ENCODE measurements around the gene TRPM3. TPM values are rescaled to one million over a fixed set of nuclear protein-coding genes. Genes with fewer than 3 reads are reported as not detected.
A peak's percentile ranks its signal among the peaks of the same experiment; 100 is the strongest.

Gene TRPM3
- total and polyA plus RNA-seq, 2 of the 8 experiments (the other 6 are each of a cell fraction or from before 2014, with no cell fraction given), result 2.4 to 10.9 TPM

- H3K27ac ChIP-seq (ENCODE audit: low read depth, low read length), result no peak overlapping the region
- ChIA-PET POLR2A (ENCODE audit: partially characterized antibody) (interaction anchor here (0.6 to 1.8 kb wide), 4 partner anchors 49 to 196 kb away, joined by 3 to 7 read pairs (median 4); no protein-coding TSS in a partner anchor), CTCF (ENCODE audit: partially characterized antibody) (interaction anchor here (0.5 to 2.1 kb wide), 56 partner anchors 9 to 632 kb away, joined by 3 to 15 read pairs (median 4); partner anchors contain the start of gene KLF9)
- H3K79me2 ChIP-seq (ENCODE audit: control insufficient read depth in 1 of 2, insufficient read depth in 2 of 2, low read length in 2 of 2), result no peaks in the 10 kb centered on the region
- TF ChIP-seq YY1 (IDR thresholded peaks at IDR 0.05; ENCODE audit: low read depth, low read length) (0 out of 2 replicates have a peak, but pooled peaks have one; percentile 44), BRCA1 (IDR thresholded peaks at IDR 0.05; ENCODE audit: low read depth, low read length) (0 out of 2 replicates have a peak, but pooled peaks have one; percentile 30), JUND (IDR thresholded peaks at IDR 0.05; ENCODE audit: low read length) (0 out of 2 replicates have a peak, but pooled peaks have one; percentile 29), RAD21 (IDR thresholded peaks at IDR 0.05 in 1 of 2, conservative IDR thresholded peaks at IDR 0.05 in 1 of 2; ENCODE audit: low read depth in 2 of 2, low read length in 2 of 2) (peak; percentile 98 to 99), CBX8 (IDR thresholded peaks at IDR 0.05; ENCODE audit: borderline replicate concordance, low read depth, low read length) (no peak), RXRA (IDR thresholded peaks at IDR 0.05; ENCODE audit: insufficient read depth, low read depth, low read length) (no peak), CEBPB (IDR thresholded peaks at IDR 0.05; ENCODE audit: low read depth, low read length) (peak; percentile 55; the same call in 1 of the 2 replicates)
- TF ChIP-seq, protein P1, sequence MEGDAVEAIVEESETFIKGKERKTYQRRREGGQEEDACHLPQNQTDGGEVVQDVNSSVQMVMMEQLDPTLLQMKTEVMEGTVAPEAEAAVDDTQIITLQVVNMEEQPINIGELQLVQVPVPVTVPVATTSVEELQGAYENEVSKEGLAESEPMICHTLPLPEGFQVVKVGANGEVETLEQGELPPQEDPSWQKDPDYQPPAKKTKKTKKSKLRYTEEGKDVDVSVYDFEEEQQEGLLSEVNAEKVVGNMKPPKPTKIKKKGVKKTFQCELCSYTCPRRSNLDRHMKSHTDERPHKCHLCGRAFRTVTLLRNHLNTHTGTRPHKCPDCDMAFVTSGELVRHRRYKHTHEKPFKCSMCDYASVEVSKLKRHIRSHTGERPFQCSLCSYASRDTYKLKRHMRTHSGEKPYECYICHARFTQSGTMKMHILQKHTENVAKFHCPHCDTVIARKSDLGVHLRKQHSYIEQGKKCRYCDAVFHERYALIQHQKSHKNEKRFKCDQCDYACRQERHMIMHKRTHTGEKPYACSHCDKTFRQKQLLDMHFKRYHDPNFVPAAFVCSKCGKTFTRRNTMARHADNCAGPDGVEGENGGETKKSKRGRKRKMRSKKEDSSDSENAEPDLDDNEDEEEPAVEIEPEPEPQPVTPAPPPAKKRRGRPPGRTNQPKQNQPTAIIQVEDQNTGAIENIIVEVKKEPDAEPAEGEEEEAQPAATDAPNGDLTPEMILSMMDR (IDR thresholded peaks at IDR 0.05; ENCODE audit: control extremely low read depth in 1 of 3, insufficient read depth in 1 of 3, low read depth in 1 of 3, low read length in 3 of 3), result peak in 2 of 3 experiments; percentile 81 to 83; a peak in 3 of 4 replicates
- no peaks in the 10 kb centered on the region for H3K27me3 ChIP-seq (replicated peaks in 1 of 4; ENCODE audit: control insufficient read depth in 3 of 4, extremely low read depth in 1 of 4, insufficient read depth in 3 of 4, low read length in 3 of 4)
- H3K4ac ChIP-seq (replicated peaks; ENCODE audit: insufficient read length, low read depth, low read length), result no peak overlapping the region
- H2BK5ac ChIP-seq (ENCODE audit: low read depth, low read length), result no peak overlapping the region
- H3K23ac ChIP-seq (ENCODE audit: insufficient read length), result no peak overlapping the region
- no peaks in the 10 kb centered on the region for H3K9me3 ChIP-seq (ENCODE audit: insufficient read depth in 2 of 2, low read depth in 1 of 2, low read length in 1 of 2)
- no peaks in the 10 kb centered on the region for H3K79me1 ChIP-seq (ENCODE audit: low read depth, low read length)
- no peak overlapping the region for H4K91ac ChIP-seq (replicated peaks; ENCODE audit: insufficient read length, low read length)
- H2BK12ac ChIP-seq (ENCODE audit: low read depth, low read length), result no peak overlapping the region
- no peak overlapping the region for H3K56ac ChIP-seq (replicated peaks; ENCODE audit: insufficient read length, low read depth, low read length)
- H3K18ac ChIP-seq (ENCODE audit: extremely low read depth, low read length), result no peak overlapping the region
- H2BK20ac ChIP-seq (ENCODE audit: low read length), result no peak overlapping the region
- no peak overlapping the region for H3K4me3 ChIP-seq (ENCODE audit: extremely low read depth in 1 of 4, insufficient read depth in 2 of 4, low read depth in 3 of 4, low read length in 4 of 4)
- H2AFZ ChIP-seq (ENCODE audit: low read length), result no peak overlapping the region
- no peak overlapping the region for H4K5ac ChIP-seq (ENCODE audit: insufficient read length, low read depth, low read length)
- H3K4me1 ChIP-seq (replicated peaks in 1 of 4; ENCODE audit: control insufficient read depth in 3 of 4, insufficient read depth in 4 of 4, low read length in 3 of 4), result peaks cover 0 to 9% (median 5%) of the 10 kb centered on the region in 4 experiments; a peak in 5 of 7 replicates
- H3K14ac ChIP-seq (ENCODE audit: insufficient read length), result no peak overlapping the region
- H2BK120ac ChIP-seq (replicated peaks; ENCODE audit: low read depth, low read length), result no peak overlapping the region
- no peak overlapping the region for H4K8ac ChIP-seq (ENCODE audit: extremely low read depth, insufficient read depth, low read length)
- H3K9ac ChIP-seq (replicated peaks in 1 of 4; ENCODE audit: extremely low read depth in 1 of 4, low read depth in 3 of 4, low read length in 3 of 4), result no peak overlapping the region
- FAIRE-seq (peak; percentile 96), DNase-seq (ENCODE audit: low read depth in 1 of 2, low spot score in 2 of 2) (peak; percentile 19 to 58)
- H3K4me2 ChIP-seq (ENCODE audit: insufficient read depth in 1 of 2, low read depth in 2 of 2, low read length in 2 of 2), result no peak overlapping the region
- H2AK5ac ChIP-seq (ENCODE audit: low read depth, low read length), result no peak overlapping the region
- H4K20me1 ChIP-seq (replicated peaks in 1 of 2; ENCODE audit: control insufficient read depth in 1 of 2, insufficient read depth in 2 of 2, low read length in 2 of 2), result no peaks in the 10 kb centered on the region
- WGBS, 2 experiments (ENCODE audit: extremely low coverage in 1 of 2, insufficient coverage in 1 of 2, insufficient read length in 1 of 2, insufficient replicate concordance in 2 of 2, low coverage in 1 of 2, low lambda C conversion rate in 2 of 2, missing lambda C conversion rate in 1 of 2), result 56% methylated on average over 5 of the region's 5 CpGs; no CpG with 5 or more reads in 1 of the 2 experiments
- no peaks in the 10 kb centered on the region; the same call in 1 of the 2 replicates for H3K23me2 ChIP-seq (ENCODE audit: low read depth, low read length)
- no peak overlapping the region; the same call in 1 of the 2 replicates for H2BK15ac ChIP-seq (ENCODE audit: low read length)
- no peaks in the 10 kb centered on the region for H3K36me3 ChIP-seq (ENCODE audit: control insufficient read depth in 2 of 4, insufficient read depth in 4 of 4, low read length in 3 of 4)
Measured at GRCh38 chr9:70602321-70603019, 519.0 kb downstream of the TRPM3 start.

All from H1 (cell line).